Erythroblast (primary cell): Measurements from ENCODE around the gene NCEH1.

Experiments
- DNase-seq, 2 experiments: peaks; one replicate each; lab custom pipeline; 2025; lab: John Stamatoyannopoulos, UW
- GATA1 ChIP-seq: IDR thresholded peaks from 2 replicates; pipeline ENCODE4 v1.6.1; 2011; ENCODE audit warnings: low read depth, mild to moderate bottlenecking, control low read depth, low read length, moderate library complexity
- POLR2A ChIP-seq: IDR thresholded peaks from 2 replicates; pipeline ENCODE4 v1.6.1; 2011; ENCODE audit warnings: mild to moderate bottlenecking, low read length

NCEH1 gene

DNA sequence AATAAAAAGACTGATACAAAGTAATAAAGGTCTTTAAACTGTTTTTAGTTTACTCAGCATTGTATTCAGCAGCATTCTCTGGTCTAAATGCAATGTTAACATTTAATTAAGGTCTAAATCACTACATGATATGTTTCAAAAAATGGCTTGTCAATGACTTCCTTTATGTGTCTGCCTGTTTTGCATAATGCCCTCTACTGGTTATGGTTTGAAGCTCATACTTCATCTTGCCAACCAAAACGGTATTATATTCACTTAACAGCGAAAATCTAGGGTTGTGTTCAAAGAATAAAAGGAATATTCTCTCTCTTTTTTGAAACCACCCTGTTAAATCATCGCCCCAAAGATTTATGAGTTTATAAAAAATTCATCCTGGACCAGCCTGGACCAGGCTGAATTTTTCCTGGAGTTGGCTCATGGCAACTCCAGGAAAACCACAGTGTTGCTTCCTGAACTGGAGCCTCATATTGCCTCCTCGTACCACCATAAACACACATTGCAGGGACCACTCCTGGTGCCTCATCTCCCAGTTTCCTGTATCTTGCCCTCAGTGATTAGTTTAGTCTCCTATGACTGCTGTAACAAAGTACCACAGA lies 6.7 kb upstream of the NCEH1 start:
- TF ChIP-seq GATA1 (no peak), POLR2A (no peak)
- DNase-seq = peak; percentile 15 to 26

GRCh38 chr3:172716476-172716875 lies 5.6 kb upstream of the NCEH1 start:
- no peak for DNase-seq
- no peak for TF ChIP-seq POLR2A

DNA sequence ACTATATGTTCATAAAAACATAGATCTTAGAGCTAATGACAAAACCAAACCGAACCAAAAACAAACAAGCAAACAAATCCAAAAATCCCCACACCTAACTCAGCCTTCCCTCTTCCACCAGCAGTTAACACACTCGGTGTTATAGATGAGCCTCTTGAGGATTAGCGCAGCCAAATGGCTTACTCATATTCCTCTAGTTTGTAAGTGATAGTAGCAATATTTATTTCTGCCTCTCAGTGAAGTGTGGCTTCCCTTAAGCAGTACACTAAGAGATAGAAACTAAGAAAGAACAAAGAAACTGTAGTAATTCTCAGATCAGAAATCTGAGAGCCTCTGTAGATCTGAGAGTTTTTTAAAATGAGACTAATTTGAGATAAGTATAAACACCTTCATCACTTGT lies 2.4 kb upstream of the NCEH1 start:
- TF ChIP-seq GATA1 = no peak
- no peak for TF ChIP-seq POLR2A
- DNase-seq = no peak

GRCh38 chr3:172711454-172711795 lies 558 bp upstream of the NCEH1 start:
- no peak for DNase-seq
- TF ChIP-seq POLR2A (no peak), GATA1 (no peak)

- TF ChIP-seq POLR2A (no peak), GATA1 (no peak)
- DNase-seq = peak; percentile 53 to 72
These were observed 848 bp downstream of the NCEH1 start for GRCh38 chr3:172709774-172710663.

DNA sequence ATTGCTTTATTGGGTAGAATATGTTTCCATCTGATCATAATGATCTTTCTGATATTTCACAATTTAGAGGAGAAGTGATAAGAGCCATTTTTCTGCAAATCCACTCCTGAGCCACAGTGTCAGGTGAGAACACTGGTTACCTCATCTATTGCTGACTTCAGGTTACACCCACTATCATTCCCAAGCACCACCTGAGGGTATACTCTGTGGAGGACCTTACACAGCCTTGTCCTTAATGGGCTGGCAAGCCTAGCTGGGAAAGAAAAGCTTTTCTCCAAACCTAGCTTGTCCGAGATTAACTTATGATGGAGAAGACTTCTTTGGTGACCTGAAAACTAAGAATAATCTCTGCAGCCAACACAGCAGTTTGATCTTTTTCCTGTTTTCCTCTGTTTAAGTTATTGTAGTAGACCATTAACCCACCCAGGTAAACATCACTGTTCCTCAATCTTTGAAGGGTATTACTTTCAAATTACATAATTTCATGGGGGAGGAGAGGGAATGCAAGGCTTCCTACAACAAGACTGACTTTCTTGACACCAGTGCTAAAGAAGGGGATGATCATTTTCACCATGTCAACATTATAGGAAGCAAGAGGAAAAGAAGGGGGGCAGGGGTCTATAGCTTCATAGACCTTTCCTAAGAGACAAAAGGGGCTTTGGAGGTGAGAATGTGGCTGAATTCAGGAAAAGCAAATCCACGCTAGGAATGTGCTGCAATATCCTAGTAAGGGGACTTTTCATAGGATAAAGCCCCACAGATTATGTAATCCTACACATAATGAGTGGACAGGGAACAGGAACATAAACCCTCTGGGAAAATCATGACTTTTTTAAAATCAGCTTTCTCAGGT lies 1.7 kb downstream of the NCEH1 start:
- DNase-seq = peak; percentile 21 to 58

DNA sequence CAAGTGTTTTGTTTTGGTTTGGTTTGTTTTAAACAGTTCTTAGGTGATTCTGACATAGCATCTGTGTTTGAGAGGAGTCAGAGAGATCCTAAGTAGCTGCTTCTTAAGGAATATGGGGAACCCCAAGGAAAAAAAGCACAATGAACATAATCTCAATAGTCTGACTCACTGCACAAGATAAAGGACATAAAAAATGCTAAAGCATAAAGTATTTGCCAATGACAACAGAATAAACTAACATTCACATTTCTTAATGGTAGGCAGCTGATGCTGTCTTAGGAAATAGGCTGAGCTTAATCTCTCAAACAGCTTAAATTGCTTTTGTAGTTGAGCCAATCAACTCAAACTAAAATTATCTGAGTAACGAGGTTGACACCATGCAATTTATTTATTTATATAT lies 2.9 kb downstream of the NCEH1 start:
- no peak for TF ChIP-seq POLR2A
- no peak for TF ChIP-seq GATA1
- DNase-seq = peak; percentile 22 to 53

More for the DNA sequence above, 1.7 kb downstream of the NCEH1 start:
- TF ChIP-seq POLR2A (no peak), GATA1 (no peak)

GRCh38 chr3:172707030-172707429 lies 3.8 kb downstream of the NCEH1 start:
- no peak for TF ChIP-seq POLR2A
- no peak for TF ChIP-seq GATA1
- peak in 1 of 2 experiments; percentile 36 for DNase-seq

DNA sequence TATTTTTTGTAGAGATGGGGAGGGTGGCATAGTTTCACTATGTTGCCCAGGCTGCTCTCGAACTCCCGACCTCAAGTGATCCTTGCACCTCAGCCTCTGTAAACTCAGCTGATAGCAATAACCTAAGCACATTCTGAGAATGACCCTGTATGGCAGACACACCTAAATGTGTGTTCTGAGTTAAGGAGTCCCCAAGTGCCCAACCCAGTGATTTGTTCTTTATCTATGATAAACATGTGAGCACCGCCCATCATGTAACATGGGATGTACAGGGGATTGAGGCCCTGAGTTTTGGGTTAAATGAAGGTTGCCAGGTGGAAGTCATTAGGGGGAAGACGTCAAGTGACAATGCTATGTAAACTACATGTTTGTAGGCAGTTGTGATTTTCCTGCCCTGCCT lies 5.7 kb downstream of the NCEH1 start:
- peak; percentile 93 to 98 for DNase-seq
- peak; percentile 39 for TF ChIP-seq GATA1
- TF ChIP-seq POLR2A = peak; percentile 37

DNA sequence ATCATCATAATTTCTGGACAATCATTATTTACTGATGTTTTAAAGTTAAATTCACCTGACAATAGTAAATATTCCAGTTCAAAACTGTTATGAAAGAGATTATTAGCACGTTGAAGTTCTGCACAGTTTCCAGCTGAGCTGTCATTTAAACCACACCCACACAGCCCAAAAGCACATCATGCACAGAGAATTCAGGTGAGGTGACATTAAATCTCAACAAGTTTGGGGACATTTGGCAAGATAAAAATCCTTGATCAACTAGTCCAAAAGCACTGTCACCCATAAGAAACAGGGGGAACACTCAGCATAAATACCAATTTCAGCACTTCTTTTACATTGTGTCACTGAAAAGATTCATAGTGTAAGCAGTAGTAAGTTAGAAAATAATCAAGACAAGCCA lies 6.9 kb downstream of the NCEH1 start:
- peak; percentile 50 to 67 for DNase-seq
- no peak for TF ChIP-seq POLR2A
- no peak for TF ChIP-seq GATA1

- DNase-seq = peak; percentile 23 to 53
These were observed 8.1 kb downstream of the NCEH1 start for GRCh38 chr3:172702731-172703130.

- DNase-seq = peak; percentile 71 to 90
- TF ChIP-seq GATA1 = no peak
- TF ChIP-seq POLR2A = no peak
These were observed 8.6 kb downstream of the NCEH1 start for GRCh38 chr3:172702256-172702655.

- TF ChIP-seq GATA1 = no peak
- TF ChIP-seq POLR2A = no peak
- peak in 1 of 2 experiments; percentile 49 for DNase-seq
These were observed 9.1 kb downstream of the NCEH1 start for GRCh38 chr3:172701751-172702150.
